Measurements from ENCODE around the gene ZNHIT2.
A peak's percentile ranks its signal among the peaks of the same experiment; 100 is the strongest.

GRCh38 chr11:65134240-65134951 lies 16.9 kb upstream of the ZNHIT2 start, which contains the start of gene SYVN1:
- TF ChIP-seq CTCF (IDR thresholded peaks at IDR 0.05; ENCODE audit: insufficient read depth, low read length), result no peak
- TF ChIP-seq POLR2AphosphoS5 (IDR thresholded peaks at IDR 0.05; ENCODE audit: low read depth), result peak; percentile 76; the same call in 1 of the 2 replicates
- peak; percentile 90 for TF ChIP-seq GABPA (IDR thresholded peaks at IDR 0.05; ENCODE audit: low read depth)
- TF ChIP-seq SPI1 (IDR thresholded peaks at IDR 0.05; ENCODE audit: borderline replicate concordance, low read depth), result no peak

All from HL-60 (cell line).